ENCODE measurements around the gene PCDHGA10.
"Not testable (repeated sequence)": the region's sequence is repeated elsewhere in the genome, so short reads cannot be mapped to it uniquely, and the experiment has no call there.

The PCDHGA10 gene

DNA sequence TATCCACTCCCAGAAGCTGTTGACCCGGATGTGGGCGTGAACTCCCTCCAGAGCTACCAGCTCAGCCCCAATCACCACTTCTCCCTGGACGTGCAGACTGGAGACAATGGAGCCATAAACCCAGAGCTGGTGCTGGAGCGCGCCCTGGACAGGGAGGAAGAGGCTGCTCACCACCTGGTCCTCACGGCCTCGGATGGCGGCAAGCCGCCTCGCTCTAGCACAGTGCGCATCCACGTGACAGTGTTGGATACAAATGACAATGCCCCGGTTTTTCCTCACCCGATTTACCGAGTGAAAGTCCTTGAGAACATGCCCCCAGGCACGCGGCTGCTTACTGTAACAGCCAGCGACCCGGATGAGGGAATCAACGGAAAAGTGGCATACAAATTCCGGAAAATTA is 19.5 kb upstream of the PCDHGA10 start:
- no peak for DNase-seq

DNA sequence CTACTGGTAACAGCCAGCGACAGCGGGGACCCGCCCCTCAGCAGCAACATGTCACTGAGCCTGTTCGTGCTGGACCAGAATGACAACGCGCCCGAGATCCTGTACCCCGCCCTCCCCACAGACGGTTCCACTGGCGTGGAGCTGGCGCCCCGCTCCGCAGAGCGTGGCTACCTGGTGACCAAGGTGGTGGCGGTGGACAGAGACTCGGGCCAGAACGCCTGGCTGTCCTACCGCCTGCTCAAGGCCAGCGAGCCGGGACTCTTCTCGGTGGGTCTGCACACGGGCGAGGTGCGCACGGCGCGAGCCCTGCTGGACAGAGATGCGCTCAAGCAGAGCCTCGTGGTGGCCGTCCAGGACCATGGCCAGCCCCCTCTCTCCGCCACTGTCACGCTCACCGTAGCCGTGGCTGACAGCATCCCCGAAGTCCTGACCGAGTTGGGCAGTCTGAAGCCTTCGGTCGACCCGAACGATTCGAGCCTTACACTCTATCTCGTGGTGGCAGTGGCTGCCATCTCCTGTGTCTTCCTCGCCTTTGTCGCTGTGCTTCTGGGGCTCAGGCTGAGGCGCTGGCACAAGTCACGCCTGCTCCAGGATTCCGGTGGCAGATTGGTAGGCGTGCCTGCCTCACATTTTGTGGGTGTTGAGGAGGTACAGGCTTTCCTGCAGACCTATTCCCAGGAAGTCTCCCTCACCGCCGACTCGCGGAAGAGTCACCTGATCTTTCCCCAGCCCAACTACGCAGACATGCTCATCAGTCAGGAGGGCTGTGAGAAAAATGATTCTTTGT is 18.2 kb upstream of the PCDHGA10 start:
- not testable (repeated sequence) for DNase-seq

DNA sequence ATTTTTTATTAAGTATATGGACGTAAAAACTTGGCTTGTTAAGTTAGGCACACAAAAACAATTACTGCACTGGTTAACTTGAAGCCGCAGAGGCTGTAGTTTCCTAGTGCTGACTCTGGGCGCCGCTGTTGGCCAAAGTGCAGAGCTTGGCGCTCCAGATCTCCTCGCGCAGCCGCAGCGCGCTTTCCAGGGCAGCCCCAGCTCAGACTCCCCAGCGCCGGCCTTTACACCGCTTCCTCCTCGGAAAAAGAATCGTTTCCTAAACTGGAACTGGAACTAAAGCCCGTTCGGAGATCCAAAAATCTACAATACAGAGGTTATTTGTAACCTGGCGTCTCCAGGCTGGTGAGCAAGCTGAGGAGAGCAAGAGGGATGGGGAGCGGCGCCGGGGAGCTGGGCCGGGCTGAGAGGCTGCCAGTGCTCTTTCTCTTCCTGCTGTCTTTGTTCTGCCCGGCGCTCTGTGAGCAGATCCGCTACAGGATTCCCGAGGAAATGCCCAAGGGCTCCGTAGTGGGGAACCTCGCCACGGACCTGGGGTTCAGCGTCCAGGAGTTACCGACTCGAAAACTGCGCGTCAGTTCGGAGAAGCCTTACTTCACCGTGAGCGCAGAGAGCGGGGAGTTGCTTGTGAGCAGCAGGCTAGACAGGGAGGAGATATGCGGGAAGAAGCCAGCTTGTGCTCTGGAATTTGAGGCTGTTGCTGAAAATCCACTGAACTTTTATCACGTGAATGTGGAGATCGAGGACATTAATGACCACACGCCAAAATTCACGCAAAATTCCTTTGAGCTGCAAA is 14.8 kb upstream of the PCDHGA10 start, which contains the start of gene PCDHGB5:
Gene PCDHGB5 (plus strand): TSS at position 192 of the 796 bp plus-strand sequence. CDS start 181 bp downstream, at position 373.
- DNase-seq: not testable (repeated sequence)

DNA sequence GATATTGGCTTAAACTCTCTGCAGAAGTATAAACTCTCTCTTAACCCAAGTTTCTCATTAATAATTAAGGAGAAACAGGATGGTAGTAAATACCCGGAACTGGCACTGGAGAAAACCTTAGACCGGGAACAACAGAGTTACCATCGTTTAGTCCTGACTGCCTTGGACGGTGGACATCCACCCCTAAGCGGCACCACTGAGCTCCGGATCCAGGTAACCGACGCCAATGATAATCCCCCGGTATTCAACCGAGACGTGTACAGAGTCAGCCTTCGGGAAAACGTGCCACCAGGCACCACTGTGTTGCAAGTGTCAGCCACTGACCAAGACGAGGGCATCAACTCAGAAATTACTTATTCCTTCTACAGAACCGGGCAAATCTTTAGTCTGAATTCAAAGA is 14.2 kb upstream of the PCDHGA10 start:
- no peak for DNase-seq

DNA sequence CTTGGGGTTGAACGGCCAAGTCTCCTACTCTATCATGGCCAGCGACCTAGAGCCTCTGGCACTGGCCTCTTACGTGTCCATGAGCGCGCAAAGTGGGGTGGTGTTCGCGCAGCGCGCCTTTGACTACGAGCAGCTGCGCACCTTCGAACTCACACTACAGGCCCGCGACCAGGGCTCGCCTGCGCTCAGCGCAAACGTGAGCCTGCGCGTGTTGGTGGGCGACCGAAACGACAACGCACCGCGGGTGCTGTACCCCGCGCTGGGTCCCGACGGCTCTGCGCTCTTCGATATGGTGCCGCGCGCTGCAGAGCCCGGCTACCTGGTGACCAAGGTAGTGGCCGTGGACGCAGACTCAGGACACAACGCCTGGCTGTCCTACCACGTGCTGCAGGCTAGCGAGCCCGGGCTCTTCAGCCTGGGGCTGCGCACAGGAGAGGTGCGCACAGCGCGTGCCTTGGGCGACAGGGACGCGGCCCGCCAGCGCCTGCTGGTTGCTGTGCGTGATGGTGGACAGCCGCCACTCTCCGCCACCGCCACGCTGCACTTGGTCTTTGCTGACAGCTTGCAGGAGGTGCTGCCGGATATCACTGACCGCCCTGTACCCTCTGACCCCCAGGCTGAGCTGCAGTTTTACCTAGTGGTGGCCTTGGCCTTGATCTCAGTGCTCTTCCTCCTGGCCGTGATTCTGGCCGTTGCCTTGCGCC is 13.1 kb upstream of the PCDHGA10 start:
- no peak for DNase-seq

DNA sequence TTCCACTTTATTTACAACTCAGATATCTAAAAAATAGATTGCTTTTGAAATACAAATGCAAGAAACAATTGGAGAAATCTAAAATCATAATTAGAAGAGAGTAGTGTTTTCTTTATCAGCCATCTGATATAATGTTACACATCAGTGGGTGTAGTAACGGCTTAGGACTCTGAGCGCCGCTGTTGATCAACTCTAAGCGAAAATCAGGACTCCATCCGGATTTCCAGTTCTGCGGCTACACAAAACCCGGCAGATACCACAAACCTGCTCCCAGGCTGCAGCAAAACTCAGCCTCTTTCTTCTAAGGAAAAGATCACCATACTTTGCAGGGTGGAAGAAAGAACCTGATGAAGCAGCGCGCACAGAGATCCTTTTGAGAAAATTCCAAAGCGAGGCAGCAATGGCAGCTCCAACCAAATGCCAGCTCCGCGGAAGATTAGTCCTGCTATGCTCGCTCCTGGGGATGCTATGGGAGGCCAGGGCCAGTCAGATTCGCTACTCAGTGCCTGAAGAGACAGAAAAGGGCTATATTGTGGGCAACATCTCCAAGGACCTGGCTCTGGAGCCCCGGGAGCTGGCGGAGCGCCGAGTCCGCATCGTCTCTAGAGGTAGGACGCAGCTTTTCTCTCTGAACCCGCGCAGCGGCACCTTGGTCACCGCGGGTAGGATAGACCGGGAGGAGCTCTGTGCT is 10.1 kb upstream of the PCDHGA10 start, which contains the start of gene PCDHGA9:
Gene PCDHGA9 (plus strand): TSS at position 226 of the 691 bp plus-strand sequence. CDS start 175 bp downstream, at position 401.
- no peak for DNase-seq

DNA sequence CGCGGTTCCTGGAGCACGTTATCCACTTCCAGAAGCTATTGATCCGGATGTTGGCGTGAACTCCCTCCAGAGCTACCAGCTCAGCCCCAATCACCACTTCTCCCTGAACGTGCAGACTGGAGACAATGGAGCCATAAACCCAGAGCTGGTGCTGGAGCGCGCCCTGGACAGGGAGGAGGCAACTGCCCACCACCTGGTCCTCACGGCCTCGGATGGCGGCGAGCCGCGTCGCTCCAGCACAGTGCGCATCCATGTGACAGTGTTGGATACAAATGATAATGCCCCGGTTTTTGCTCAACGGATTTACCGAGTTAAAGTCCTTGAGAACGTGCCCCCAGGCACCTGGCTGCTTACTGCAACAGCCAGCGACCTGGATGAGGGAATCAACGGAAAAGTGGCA is 9.4 kb upstream of the PCDHGA10 start:
- no peak for DNase-seq

DNA sequence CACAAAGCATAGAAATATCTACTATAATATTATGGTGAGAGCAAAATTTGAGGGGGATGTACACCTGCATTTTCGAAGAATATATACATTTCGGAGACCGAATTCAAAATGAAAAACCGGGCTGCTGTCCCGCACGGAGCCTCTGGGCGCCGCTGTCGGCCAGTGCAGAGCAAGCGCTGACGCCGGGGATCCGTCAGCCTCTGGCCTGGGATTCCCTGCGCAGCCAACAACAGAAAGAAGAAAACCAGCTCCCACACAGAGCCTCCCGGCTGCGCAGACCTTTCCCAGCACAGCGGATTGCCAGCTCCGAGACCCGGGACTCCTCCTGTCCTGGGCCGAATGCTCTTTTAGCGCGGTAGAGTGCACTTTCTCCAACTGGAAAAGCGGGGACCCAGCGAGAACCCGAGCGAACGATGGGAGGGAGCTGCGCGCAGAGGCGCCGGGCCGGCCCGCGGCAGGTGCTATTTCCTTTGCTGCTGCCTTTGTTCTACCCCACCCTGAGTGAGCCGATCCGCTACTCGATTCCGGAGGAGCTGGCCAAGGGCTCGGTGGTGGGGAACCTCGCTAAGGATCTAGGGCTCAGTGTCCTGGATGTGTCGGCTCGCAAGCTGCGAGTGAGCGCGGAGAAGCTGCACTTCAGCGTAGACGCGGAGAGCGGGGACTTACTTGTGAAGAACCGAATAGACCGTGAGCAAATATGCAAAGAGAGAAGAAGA is 4.8 kb upstream of the PCDHGA10 start, which contains the start of gene PCDHGB6:
Gene PCDHGB6 (plus strand): TSS at position 232 of the 716 bp plus-strand sequence. CDS start 182 bp downstream, at position 414.
- not testable (repeated sequence) for DNase-seq

DNA sequence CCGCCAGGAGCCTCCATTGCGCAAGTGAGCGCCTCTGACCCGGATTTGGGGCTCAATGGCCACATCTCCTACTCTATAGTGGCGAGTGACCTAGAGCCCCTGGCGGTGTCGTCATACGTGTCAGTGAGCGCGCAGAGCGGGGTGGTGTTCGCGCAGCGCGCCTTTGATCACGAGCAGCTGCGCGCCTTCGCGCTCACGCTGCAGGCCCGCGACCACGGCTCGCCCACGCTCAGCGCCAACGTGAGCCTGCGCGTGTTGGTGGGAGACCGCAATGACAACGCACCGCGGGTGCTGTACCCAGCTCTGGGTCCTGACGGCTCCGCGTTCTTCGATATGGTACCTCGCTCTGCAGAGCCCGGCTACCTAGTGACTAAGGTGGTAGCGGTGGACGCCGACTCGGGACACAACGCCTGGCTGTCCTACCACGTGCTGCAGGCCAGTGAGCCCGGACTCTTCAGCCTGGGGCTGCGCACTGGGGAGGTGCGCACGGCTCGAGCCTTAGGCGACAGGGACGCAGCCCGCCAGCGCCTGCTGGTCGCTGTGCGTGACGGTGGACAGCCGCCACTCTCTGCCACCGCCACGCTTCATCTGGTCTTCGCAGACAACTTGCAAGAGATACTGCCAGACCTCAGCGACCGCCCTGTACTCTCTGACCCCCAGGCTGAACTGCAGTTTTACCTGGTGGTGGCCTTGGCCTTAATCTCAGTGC is 3.0 kb upstream of the PCDHGA10 start:
- DNase-seq: no peak

DNA sequence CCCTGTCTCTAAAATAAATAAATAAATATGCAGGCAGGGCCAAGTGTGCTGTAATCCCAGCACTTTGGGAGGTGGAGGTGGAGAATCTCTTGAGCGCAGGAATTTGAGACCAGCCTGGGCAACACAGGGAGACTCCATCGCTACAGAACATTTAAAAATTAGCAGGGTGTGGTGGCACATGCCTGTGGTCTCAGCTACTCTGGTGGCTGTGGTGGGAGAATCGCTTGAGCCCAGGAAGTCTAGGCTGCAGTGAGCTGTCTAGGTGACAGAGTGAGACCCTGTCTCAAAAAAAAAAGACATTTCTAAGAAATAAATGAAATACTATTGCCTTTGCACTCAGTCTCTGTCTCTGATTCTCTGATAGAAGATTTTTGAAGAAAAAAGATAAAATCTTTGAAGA is 1.2 kb upstream of the PCDHGA10 start:
- no peak for DNase-seq

DNA sequence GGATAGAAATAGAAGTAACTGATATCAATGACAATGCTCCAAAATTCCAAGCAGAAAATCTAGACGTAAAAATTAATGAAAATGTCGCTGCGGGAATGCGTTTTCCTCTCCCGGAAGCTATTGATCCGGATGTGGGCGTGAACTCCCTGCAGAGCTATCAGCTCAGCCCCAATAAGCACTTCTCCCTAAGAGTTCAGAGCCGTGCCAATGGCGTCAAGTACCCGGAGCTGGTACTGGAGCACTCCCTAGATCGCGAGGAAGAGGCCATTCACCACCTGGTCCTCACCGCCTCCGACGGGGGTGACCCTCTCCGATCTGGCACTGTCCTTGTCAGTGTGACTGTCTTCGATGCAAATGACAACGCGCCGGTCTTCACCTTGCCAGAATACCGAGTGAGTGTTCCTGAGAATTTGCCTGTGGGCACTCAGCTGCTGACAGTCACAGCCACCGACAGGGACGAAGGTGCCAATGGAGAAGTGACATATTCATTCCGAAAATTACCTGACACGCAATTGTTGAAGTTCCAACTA is 818 bp downstream of the PCDHGA10 start:
- DNase-seq: no peak

DNA sequence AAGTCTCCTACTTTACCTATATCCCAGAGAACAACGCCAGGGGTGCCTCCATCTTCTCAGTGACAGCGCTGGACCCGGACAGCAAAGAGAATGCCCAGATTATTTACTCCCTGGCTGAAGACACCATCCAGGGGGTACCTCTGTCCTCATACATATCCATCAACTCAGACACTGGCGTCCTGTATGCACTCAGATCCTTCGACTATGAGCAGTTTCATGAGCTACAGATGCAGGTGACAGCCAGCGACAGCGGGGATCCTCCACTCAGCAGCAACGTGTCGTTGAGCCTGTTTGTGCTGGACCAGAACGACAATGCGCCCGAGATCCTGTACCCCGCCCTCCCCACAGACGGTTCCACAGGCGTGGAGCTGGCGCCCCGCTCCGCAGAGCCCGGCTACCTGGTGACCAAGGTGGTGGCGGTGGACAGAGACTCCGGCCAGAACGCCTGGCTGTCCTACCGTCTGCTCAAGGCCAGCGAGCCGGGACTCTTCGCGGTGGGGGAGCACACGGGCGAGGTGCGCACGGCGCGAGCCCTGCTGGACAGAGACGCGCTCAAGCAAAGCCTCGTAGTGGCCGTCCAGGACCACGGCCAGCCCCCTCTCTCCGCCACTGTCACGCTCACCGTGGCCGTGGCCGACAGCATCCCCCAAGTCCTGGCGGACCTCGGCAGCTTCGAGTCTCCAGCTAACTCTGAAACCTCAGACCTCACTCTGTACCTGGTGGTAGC is 1.9 kb downstream of the PCDHGA10 start:
- not testable (repeated sequence) for DNase-seq

DNA sequence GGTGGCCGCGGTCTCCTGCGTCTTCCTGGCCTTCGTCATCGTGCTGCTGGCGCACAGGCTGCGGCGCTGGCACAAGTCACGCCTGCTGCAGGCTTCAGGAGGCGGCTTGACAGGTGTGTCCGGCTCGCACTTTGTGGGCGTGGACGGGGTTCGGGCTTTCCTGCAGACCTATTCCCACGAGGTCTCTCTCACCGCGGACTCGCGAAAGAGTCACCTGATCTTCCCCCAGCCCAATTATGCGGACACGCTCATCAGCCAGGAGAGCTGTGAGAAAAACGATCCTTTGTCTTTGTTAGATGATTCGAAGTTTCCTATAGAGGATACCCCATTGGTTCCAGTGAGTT is 2.5 kb downstream of the PCDHGA10 start:
- DNase-seq: not testable (repeated sequence)

DNA sequence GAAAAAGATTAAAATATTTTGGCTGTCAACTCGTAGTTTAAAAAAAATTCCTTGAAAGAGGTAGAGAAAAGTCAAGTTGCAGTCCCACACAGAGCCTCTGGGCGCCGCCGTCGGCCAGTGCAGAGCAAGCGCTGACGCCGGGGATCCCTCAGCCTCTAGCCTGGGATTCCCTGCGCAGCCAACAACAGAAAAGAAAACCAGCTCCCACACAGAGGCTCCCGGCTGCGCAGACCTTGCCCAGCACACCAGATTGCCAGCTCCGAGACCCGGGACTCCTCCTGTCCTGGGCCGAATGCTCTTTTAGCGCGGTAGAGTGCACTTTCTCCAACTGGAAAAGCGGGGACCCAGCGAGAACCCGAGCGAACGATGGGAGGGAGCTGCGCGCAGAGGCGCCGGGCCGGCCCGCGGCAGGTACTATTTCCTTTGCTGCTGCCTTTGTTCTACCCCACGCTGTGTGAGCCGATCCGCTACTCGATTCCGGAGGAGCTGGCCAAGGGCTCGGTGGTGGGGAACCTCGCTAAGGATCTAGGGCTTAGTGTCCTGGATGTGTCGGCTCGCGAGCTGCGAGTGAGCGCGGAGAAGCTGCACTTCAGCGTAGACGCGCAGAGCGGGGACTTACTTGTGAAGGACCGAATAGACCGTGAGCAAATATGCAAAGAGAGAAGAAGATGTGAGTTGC is 4.8 kb downstream of the PCDHGA10 start, which contains the start of gene PCDHGB7:
Gene PCDHGB7 (plus strand): TSS at position 184 of the 679 bp plus-strand sequence. CDS start 183 bp downstream, at position 367.
- not testable (repeated sequence) for DNase-seq

DNA sequence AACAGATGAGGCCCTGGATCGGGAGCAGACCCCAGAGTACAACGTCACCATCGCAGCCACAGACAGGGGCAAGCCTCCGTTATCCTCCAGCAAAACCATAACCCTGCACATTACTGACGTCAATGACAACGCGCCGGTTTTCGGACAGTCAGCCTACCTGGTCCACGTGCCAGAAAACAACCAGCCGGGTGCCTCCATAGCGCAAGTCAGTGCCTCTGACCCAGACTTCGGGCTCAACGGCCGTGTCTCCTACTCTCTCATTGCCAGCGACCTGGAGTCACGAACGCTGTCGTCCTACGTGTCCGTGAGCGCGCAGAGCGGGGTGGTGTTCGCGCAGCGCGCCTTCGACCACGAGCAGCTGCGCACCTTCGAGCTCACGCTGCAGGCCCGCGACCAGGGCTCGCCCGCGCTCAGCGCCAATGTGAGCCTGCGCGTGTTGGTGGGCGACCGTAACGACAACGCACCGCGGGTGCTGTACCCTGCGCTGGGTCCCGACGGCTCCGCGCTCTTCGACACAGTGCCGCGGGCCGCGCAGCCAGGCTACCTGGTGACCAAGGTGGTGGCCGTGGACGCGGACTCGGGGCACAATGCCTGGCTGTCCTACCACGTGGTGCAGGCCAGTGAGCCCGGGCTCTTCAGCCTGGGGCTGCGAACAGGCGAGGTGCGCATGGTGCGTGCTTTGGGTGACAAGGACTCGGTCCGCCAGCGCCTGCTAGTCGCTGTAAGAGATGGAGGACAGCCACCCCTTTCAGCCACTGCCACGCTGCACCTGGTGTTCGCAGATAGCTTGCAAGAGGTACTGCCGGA is 6.5 kb downstream of the PCDHGA10 start:
- DNase-seq: no peak

DNA sequence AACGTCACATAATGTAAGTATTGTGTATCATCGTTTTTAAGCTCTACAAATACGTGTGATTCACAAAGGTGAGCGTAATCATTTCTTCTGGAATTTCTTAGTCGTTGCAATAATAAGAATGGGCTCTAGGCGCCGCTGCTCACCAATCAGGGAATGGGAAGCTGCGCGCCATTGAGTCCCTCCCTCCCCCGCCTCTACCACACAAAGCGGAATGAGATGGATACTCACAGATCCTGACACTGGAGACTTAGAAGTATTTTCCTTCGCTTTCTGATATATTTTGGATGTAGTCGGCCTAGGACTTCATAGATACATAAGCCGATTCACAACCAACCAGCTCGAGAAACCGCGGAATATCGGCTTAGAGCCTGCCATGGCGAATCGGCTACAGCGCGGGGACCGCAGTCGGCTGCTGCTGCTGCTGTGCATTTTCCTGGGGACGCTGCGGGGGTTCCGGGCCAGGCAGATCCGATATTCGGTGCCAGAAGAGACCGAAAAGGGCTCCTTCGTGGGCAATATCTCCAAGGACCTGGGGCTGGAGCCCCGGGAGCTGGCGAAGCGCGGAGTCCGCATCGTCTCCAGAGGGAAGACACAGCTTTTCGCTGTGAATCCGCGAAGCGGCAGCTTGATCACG is 8.2 kb downstream of the PCDHGA10 start, which contains the start of gene PCDHGA11:
Gene PCDHGA11 (plus strand): TSS at position 197 of the 634 bp plus-strand sequence. CDS start 177 bp downstream, at position 374.
- no peak for DNase-seq

DNA sequence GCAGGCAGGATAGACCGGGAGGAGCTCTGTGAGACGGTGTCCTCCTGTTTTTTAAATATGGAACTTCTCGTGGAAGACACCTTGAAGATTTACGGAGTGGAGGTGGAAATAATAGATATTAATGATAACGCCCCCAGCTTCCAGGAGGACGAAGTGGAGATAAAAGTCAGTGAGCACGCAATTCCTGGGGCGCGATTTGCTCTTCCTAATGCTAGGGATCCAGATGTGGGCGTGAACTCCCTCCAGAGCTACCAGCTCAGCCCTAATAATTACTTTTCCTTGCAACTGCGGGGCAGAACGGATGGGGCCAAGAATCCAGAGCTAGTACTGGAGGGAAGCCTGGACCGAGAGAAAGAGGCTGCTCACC is 8.7 kb downstream of the PCDHGA10 start:
- DNase-seq: no peak

DNA sequence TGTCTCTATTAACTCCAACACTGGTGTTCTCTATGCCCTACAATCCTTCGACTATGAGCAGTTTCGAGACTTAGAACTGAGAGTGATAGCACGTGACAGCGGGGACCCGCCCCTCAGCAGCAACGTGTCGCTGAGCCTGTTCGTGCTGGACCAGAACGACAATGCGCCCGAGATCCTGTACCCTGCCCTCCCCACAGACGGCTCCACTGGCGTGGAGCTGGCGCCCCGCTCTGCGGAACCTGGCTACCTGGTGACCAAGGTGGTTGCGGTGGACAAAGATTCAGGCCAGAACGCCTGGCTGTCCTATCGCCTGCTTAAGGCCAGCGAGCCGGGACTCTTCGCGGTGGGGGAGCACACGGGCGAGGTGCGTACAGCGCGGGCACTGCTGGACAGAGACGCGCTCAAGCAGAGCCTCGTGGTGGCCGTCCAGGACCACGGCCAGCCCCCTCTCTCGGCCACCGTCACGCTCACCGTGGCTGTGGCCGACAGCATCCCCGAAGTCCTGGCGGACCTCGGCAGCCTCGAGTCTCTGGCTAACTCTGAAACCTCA is 10.0 kb downstream of the PCDHGA10 start:
- DNase-seq: no peak
